Mucosa of gallbladder (tissue), 1 donor: ENCODE measurements around the gene HOXA10. TPM values are rescaled to one million over a fixed set of nuclear protein-coding genes. Genes with fewer than 3 reads are reported as not detected.

Experiments used
- DNase-seq: peaks from one replicate; pipeline ENCODE4 v3.0.0-alpha.2; 2020; ENCODE audit warnings: low spot score
- total RNA-seq: library from RNA; stranded (reverse); gene quantifications from one replicate; pipeline ENCODE4 v1.2.1, GENCODE V29; 2021
- donor health status: DM: no; HTN: no; CAD: no.

HOXA10 gene
- total RNA-seq, 1 donor from 2014 or later, result 0.12 TPM

GRCh38 chr7:27132214-27132613 is 41.9 kb downstream of the HOXA10 start:
- no peak for DNase-seq

GRCh38 chr7:27131390-27131819 is 42.7 kb downstream of the HOXA10 start:
- DNase-seq, result no peak

- DNase-seq, result peak; percentile 72
These were observed 43.4 kb downstream of the HOXA10 start, which contains the start of gene HOXA4 for GRCh38 chr7:27130540-27131389. HOXA4 (minus strand) TSS chr7:27130757; CDS start chr7:27130733, 24 bp downstream.

GRCh38 chr7:27129729-27130539 is 44.2 kb downstream of the HOXA10 start:
- DNase-seq, result no peak

GRCh38 chr7:27128776-27129728 is 45.1 kb downstream of the HOXA10 start:
- no peak for DNase-seq

- DNase-seq, result no peak
These were observed 46.1 kb downstream of the HOXA10 start for GRCh38 chr7:27128034-27128433.

GRCh38 chr7:27126596-27127327 is 47.4 kb downstream of the HOXA10 start:
- no peak for DNase-seq

GRCh38 chr7:27125986-27126394 is 48.1 kb downstream of the HOXA10 start:
- no peak for DNase-seq

GRCh38 chr7:27124902-27125689 is 49.0 kb downstream of the HOXA10 start:
- no peak for DNase-seq

- DNase-seq, result no peak
These were observed 49.8 kb downstream of the HOXA10 start for GRCh38 chr7:27124096-27124901.

- DNase-seq, result no peak
These were observed 50.6 kb downstream of the HOXA10 start for GRCh38 chr7:27123477-27124053.

GRCh38 chr7:27123007-27123476 is 51.1 kb downstream of the HOXA10 start:
- DNase-seq, result no peak

GRCh38 chr7:27122077-27122910 is 51.8 kb downstream of the HOXA10 start:
- no peak for DNase-seq

GRCh38 chr7:27121684-27122076 is 52.4 kb downstream of the HOXA10 start:
- DNase-seq, result no peak
